Neural cell (in vitro differentiated cells): ENCODE measurements around the gene FBRSL1. TPM values are rescaled to one million over a fixed set of nuclear protein-coding genes. Genes with fewer than 3 reads are reported as not detected.

Experiments
- H2AFZ ChIP-seq: fragments of 200-600, 300-800 bp; sonication (generic), shearing (Covaris generic); 2 replicates; pipeline ENCODE4 v1.6.0; 2014; ENCODE audit warnings: low read depth, mild to moderate bottlenecking, antibody characterized with exemption, low read length, moderate library complexity
- H3F3A ChIP-seq: fragments of 200-600 bp; shearing (Covaris generic); 2 replicates; pipeline ENCODE4 v1.6.1; 2016; ENCODE audit warnings: mild to moderate bottlenecking, moderate library complexity, mixed read lengths, antibody characterized with exemption, low read length; ENCODE audit not compliant: insufficient read depth, poor library complexity, severe bottlenecking
- H3K27ac ChIP-seq: fragments of 200-600, 300-800 bp; sonication (generic), shearing (Covaris generic); 2 replicates; pipeline ENCODE4 v1.5.1; 2014; ENCODE audit warnings: mild to moderate bottlenecking, low read length, moderate library complexity
- H3K27me3 ChIP-seq: fragments of 300-800, 200-600 bp; sonication (generic), shearing (Covaris generic); 2 replicates; pipeline ENCODE4 v1.6.0; 2014; ENCODE audit warnings: mild to moderate bottlenecking, low read depth, low read length, moderate library complexity; ENCODE audit not compliant: insufficient read depth
- H3K36me3 ChIP-seq: fragments of 300-800, 200-600 bp; sonication (generic), shearing (Covaris generic); 2 replicates; pipeline ENCODE4 v1.5.1; 2014; ENCODE audit warnings: mild to moderate bottlenecking, antibody characterized with exemption, low read length, moderate library complexity; ENCODE audit not compliant: insufficient read depth
- H3K4me2 ChIP-seq: fragments of 300-800, 200-600 bp; sonication (generic), shearing (Covaris generic); 2 replicates; pipeline ENCODE4 v1.6.0; 2014; ENCODE audit warnings: mild to moderate bottlenecking, low read length
- H3K4me3 ChIP-seq: fragments of 300-800, 200-600 bp; sonication (generic), shearing (Covaris generic); 2 replicates; pipeline ENCODE4 v1.5.1; 2014; ENCODE audit warnings: mild to moderate bottlenecking, low read length, moderate library complexity
- H3K79me2 ChIP-seq: fragments of 200-600 bp; shearing (Covaris generic); replicated peaks from 2 replicates; pipeline ENCODE4 v1.6.0; 2014; ENCODE audit warnings: mild to moderate bottlenecking, low read length, moderate library complexity; ENCODE audit not compliant: insufficient read depth
- H3K9ac ChIP-seq: fragments of 300-800, 200-600 bp; sonication (generic), shearing (Covaris generic); 2 replicates; pipeline ENCODE4 v1.6.1; 2016; ENCODE audit warnings: mild to moderate bottlenecking, low read length, mixed read lengths
- H3K9me2 ChIP-seq: fragments of 200-600 bp; shearing (Covaris generic); 2 replicates; pipeline ENCODE4 v1.6.1; 2016; ENCODE audit warnings: mild to moderate bottlenecking, low read length, mixed read lengths; ENCODE audit not compliant: insufficient read depth
- H3K9me3 ChIP-seq: fragments of 200-600, 300-800 bp; sonication (generic), shearing (Covaris generic); 2 replicates; pipeline ENCODE4 v1.6.1; 2016; ENCODE audit warnings: mild to moderate bottlenecking, mixed run types, low read length, moderate library complexity, mixed read lengths
- H4K20me1 ChIP-seq: fragments of 200-600 bp; shearing (Covaris generic); 2 replicates; pipeline ENCODE4 v1.6.1; 2016; ENCODE audit warnings: mild to moderate bottlenecking, mixed run types; ENCODE audit not compliant: insufficient read depth
- CTCF ChIP-seq: fragments of 450-650 bp; IDR thresholded peaks from 2 replicates; pipeline ENCODE4 v1.5.1; 2014; ENCODE audit warnings: antibody characterized with exemption, mild to moderate bottlenecking, moderate library complexity; ENCODE audit not compliant: poor library complexity, severe bottlenecking
- EP300 ChIP-seq: fragments of 450-650 bp; conservative IDR thresholded peaks from 2 replicates; pipeline ENCODE4 v1.6.1; 2014; ENCODE audit warnings: antibody characterized with exemption, mild to moderate bottlenecking, moderate library complexity; ENCODE audit not compliant: poor library complexity, severe bottlenecking
- EZH2 ChIP-seq: fragments of 200-600, 300-800 bp; shearing (Covaris generic), sonication (generic); IDR thresholded peaks from 2 replicates; pipeline ENCODE4 v1.6.1; 2014; ENCODE audit warnings: antibody characterized with exemption, low read length, borderline replicate concordance, mild to moderate bottlenecking; ENCODE audit not compliant: insufficient read depth, poor library complexity, severe bottlenecking
- MXI1 ChIP-seq: fragments of 450-650 bp; conservative IDR thresholded peaks from 2 replicates; pipeline ENCODE4 v1.6.1; 2014; ENCODE audit warnings: antibody characterized with exemption, mild to moderate bottlenecking; ENCODE audit not compliant: poor library complexity, severe bottlenecking
- POLR2AphosphoS5 ChIP-seq: IDR thresholded peaks from 2 replicates; pipeline ENCODE4 v1.6.1; 2012
- RAD21 ChIP-seq: fragments of 450-650 bp; conservative IDR thresholded peaks from 2 replicates; pipeline ENCODE4 v1.6.1; 2014; ENCODE audit warnings: antibody characterized with exemption, mild to moderate bottlenecking, moderate library complexity
- SMC3 ChIP-seq: fragments of 450-650 bp; conservative IDR thresholded peaks from 2 replicates; pipeline ENCODE4 v1.6.1; 2014; ENCODE audit warnings: antibody characterized with exemption, mild to moderate bottlenecking, moderate library complexity; ENCODE audit not compliant: poor library complexity
- TAF1 ChIP-seq: IDR thresholded peaks from 2 replicates; pipeline ENCODE4 v1.6.1; 2012; ENCODE audit warnings: low read depth
- polyA plus RNA-seq: library from polyadenylated mRNA; depleted of rRNA; stranded (reverse); fragments of >200 nt; gene quantifications from 2 replicates; pipeline ENCODE4 v1.2.3, GENCODE V29; 2014
- TF ChIP-seq, protein P1 (sequence below): IDR thresholded peaks from 2 replicates; pipeline ENCODE4 v1.6.1; 2012; ENCODE audit warnings: borderline replicate concordance

FBRSL1 gene
- polyA plus RNA-seq, 1 donor from 2014 or later: 11.9 TPM

- Histone ChIP-seq H3K36me3 (no peaks in the 10 kb centered on the region), H3K9me2 (no peaks in the 10 kb centered on the region), H2AFZ (no peak overlapping the region), H3K9me3 (peaks cover 3% of the 10 kb centered on the region), H3K27ac (no peak overlapping the region), H3K4me2 (no peak overlapping the region), H3K4me3 (no peak overlapping the region), H3K79me2 (no peaks in the 10 kb centered on the region), H3K27me3 (no peaks in the 10 kb centered on the region), H3F3A (no peaks in the 10 kb centered on the region), H3K9ac (no peak overlapping the region), H4K20me1 (no peaks in the 10 kb centered on the region)
- TF ChIP-seq EZH2 (no peak), SMC3 (no peak), POLR2AphosphoS5 (no peak), CTCF (no peak), MXI1 (no peak), EP300 (no peak), RAD21 (no peak), TAF1 (no peak)
- TF ChIP-seq, protein P1, sequence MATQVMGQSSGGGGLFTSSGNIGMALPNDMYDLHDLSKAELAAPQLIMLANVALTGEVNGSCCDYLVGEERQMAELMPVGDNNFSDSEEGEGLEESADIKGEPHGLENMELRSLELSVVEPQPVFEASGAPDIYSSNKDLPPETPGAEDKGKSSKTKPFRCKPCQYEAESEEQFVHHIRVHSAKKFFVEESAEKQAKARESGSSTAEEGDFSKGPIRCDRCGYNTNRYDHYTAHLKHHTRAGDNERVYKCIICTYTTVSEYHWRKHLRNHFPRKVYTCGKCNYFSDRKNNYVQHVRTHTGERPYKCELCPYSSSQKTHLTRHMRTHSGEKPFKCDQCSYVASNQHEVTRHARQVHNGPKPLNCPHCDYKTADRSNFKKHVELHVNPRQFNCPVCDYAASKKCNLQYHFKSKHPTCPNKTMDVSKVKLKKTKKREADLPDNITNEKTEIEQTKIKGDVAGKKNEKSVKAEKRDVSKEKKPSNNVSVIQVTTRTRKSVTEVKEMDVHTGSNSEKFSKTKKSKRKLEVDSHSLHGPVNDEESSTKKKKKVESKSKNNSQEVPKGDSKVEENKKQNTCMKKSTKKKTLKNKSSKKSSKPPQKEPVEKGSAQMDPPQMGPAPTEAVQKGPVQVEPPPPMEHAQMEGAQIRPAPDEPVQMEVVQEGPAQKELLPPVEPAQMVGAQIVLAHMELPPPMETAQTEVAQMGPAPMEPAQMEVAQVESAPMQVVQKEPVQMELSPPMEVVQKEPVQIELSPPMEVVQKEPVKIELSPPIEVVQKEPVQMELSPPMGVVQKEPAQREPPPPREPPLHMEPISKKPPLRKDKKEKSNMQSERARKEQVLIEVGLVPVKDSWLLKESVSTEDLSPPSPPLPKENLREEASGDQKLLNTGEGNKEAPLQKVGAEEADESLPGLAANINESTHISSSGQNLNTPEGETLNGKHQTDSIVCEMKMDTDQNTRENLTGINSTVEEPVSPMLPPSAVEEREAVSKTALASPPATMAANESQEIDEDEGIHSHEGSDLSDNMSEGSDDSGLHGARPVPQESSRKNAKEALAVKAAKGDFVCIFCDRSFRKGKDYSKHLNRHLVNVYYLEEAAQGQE: no peak
These were observed 31.2 kb downstream of the FBRSL1 start for GRCh38 chr12:132521200-132521580.

GRCh38 chr12:132521712-132522292 is 31.9 kb downstream of the FBRSL1 start:
- H3K27me3 ChIP-seq: no peaks in the 10 kb centered on the region
- no peaks in the 10 kb centered on the region for H3K9me2 ChIP-seq
- H3K9ac ChIP-seq: no peak overlapping the region
- no peak overlapping the region for H2AFZ ChIP-seq
- no peak overlapping the region for H3K27ac ChIP-seq
- H3K4me2 ChIP-seq: no peak overlapping the region
- H3K4me3 ChIP-seq: no peak overlapping the region
- no peaks in the 10 kb centered on the region for H3K9me3 ChIP-seq
- TF ChIP-seq EP300 (no peak), SMC3 (no peak), POLR2AphosphoS5 (no peak), CTCF (no peak), TAF1 (no peak), MXI1 (no peak), RAD21 (no peak), EZH2 (no peak)
- TF ChIP-seq, protein P1: no peak
- no peaks in the 10 kb centered on the region for H3K79me2 ChIP-seq
- H3K36me3 ChIP-seq: no peaks in the 10 kb centered on the region
- H4K20me1 ChIP-seq: no peaks in the 10 kb centered on the region
- H3F3A ChIP-seq: no peaks in the 10 kb centered on the region
